Cortex of kidney (tissue), 1 donor: ENCODE measurements around the gene SSH2.

Experiments used
- DNase-seq: peaks from one replicate; lab custom pipeline; 2025; lab: John Stamatoyannopoulos, UW

Gene SSH2

DNA sequence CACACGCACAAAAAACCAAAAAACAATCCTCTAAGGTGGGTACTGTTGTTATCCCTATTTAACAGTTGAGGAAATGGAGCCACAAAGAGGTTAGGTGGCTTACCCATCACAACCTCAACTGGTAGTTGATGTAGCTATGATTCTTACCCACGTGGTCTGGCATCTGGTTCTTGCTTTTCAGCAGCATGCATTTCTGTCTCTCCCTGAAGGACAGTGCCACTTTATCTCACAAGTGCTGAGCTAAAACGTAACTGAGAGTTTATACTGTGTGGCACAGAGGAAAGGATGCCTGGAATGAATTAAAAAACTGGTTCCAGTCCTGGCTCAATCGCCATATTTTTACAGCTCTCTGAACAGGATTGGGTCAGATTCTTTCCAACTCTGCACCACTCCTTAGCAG lies 305.4 kb downstream of the SSH2 start:
- no peak for DNase-seq

DNA sequence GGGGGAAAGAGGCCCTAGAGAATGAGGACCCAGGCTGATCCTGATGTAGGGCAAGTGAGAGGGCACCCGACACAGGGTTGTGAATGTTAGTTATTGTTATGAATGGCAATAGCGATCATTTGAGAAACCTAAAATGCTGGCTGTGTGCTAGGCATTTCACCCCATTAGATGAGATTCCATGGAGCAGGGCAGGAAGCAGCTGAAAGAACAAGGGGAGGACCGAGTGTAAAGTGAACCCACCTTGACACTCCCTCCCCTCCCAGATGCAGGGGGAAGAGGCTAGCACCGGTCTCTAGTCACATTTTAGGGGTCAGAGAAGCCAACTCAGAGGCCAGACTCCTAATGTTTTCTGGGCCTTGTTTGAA lies 306.8 kb downstream of the SSH2 start:
- DNase-seq, result no peak

GRCh38 chr17:29622337-29623282 lies 307.4 kb downstream of the SSH2 start, which contains the start of gene CORO6:
Gene CORO6 (minus strand): TSS chr17:29622912. CDS start chr17:29621421, 1,491 bp downstream.
- DNase-seq, result no peak

DNA sequence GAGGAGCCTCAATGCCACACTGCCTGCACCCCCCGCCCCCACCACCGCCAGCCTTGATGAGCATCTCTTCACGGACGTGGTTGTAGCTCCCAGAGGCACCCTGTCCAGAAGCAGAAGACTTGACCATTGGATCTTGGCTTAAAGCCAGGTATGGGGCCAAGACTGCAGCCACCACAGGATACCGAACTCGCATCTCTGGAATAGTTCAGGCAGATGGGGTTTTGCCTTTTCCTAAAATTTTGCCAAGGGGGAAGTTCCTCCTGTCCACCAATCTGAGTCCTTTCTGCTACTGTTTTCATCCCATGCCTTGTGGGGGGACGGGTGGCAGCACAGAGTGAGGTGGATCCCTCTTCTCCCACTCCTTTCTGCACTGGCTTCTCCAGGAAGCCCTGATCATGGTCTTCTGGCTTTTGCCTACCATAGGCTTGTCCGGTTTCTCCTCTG lies 308.3 kb downstream of the SSH2 start:
- no peak for DNase-seq

DNA sequence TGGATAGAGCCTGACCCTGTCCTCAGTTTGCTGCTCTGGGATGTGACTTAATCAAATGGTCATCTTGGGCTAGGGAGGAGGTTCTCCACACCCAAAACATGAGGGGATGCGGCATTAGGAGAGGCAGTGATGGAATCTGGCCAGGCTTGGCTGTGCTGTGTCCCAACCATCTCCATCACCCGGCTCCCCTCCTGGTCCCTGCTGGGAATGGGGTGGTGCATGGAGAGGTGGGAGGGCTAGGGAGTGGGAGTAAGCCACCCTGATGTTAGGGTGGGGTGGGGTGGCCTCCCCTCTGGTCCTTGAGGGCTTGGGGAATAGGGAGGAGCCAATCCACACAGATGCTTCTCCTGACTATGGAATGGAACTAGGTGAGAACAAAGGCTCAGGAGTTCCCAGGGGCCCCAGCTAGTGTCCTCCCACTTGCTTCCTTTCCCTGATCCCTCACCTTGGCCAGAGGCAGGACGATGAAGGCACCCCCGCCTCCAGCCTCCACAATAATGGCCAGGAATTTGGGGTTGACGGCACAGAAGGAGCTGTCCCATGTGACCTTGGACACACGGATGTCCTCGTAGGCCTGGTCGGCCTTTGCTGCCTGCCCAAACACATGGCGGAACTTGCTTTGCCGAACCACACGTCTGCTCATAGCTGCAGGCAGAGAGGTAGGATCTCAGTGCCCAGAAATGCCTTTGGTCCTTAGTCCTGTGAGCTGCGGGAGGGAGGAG lies 309.1 kb downstream of the SSH2 start:
- DNase-seq, result no peak

GRCh38 chr17:29620271-29620670 lies 309.8 kb downstream of the SSH2 start:
- DNase-seq, result no peak

GRCh38 chr17:29619251-29619650 lies 310.8 kb downstream of the SSH2 start:
- no peak for DNase-seq

- no peak for DNase-seq
These were observed 311.6 kb downstream of the SSH2 start for GRCh38 chr17:29618272-29619065.

DNA sequence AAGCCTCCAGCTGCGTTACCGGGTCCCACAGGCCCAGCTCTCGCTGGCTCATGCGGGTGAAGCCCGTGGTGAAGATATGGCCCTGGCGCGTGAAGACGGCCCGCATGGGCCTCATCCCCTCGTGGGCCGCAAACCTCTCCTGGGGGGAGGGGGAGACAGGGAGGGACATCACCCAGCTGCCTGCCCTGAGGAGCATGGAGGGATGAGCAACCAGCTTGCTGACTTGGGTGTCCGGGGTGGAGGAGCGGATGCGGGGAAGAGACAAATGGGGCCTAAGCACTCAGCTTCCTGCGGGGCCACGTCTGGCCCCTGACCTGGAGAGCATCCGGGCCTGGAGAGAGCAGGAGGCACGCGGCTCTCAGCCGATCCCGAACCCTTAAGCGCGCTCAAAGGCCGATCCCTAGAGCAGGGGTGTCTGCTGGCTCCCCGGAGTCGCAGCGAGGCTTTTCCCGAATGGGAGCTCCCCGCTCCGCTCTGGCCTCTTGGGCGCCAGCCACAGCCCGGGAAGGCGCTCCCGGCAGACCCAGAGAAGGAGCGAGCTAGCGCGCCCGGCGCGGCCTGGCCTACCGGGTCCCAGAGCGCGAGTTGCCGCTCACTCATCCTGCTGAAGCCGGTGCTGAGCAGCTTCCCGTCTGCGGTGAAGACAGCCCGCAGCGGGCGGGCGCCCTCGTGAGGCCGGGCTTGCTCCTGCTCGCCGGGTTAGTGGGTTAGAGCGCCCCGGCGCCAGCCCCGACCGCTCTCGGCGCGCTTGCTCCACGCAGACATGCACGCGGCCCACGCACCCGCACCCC lies 312.4 kb downstream of the SSH2 start:
- no peak for DNase-seq

DNA sequence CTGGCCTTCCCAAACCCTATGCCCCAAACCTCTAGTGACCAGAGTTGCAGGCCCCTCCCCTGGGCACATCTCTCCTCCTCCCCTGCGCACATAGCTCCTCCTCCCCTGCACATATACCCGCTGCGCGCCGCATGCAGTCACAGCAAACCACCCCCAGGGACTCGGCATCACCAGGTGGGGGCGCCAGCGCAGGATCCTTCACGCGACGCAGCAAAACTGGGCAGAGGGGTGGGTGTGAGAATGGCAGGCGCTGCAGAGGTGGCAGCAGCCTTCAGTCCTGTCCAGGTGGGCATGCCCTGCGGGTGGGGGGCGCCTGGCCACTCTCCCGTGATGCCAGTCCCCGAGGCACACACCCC lies 312.9 kb downstream of the SSH2 start:
- DNase-seq, result no peak

DNA sequence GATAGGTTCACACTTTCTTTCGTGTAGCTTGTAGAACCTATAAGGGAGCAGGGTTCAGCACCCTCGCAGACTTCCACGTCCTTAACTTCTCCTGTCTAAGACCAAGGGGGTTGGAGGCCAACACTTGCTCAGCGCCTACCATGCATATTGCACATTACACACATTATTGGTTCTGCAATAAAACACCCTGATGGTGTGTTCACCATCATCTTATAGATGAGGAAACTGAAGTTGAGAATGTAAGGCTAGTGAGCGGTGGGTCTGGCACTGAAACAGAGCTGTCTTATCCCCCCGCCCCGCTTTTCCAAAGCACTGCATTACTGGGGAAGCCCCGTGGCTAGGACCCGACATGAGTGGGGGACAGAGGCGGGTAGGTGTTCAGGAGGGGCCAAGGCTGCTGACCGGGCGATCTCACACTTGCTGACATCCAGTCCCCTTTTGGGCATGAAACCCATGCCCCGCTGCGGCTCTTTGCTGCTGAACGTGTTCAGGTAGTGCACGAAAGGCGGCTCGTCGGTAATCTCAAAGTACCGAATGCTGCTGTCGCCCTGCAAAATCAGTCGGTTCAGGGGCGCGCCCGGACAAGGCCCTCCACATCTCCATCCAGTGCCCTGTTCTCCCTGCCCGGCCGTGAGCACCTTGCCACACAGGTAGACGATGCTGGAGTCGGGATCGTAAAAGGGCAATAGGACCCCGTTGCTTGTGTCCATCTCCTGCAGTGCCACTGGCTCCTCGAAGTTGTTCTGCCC lies 313.6 kb downstream of the SSH2 start:
- no peak for DNase-seq

DNA sequence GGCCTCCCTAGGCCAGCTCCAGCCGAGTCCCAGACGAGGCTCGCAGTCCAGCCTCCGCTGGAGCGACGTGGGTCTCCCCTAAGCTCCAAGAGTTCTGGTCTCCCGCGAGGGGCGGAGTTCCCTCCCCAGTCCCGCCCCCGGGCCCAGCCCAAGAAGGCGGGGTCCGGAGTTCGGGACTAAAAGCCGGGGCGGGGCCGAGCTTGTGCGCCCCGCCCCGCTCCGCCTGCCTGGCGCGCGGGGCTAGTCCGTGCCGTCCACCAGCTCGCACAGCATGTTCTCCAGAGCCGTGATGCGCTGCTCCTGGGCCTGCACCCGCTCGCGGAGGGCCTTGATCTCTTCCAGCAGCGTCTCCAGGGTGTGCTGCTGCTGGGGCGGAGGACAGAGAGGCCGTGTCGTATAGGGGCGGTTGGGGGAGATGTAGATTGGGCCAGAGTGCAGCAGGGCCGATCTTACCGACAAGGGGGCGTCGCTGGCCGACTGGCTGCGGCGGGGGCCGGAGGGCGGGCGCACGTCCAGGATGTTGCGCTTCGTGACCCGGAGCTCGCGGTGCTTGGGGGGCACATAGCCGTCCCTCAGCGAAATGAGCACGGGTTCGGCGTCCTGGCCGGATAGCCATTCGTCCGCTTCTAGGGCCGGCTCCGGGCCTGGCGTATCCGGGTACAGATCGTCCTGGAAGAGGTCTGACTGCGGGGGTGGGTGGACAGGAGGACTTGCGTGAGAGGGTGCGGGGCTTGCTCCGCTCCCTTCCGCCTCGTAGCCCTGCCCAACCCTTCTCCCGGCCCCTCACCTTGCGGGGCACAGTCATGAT lies 314.3 kb downstream of the SSH2 start:
- no peak for DNase-seq

DNA sequence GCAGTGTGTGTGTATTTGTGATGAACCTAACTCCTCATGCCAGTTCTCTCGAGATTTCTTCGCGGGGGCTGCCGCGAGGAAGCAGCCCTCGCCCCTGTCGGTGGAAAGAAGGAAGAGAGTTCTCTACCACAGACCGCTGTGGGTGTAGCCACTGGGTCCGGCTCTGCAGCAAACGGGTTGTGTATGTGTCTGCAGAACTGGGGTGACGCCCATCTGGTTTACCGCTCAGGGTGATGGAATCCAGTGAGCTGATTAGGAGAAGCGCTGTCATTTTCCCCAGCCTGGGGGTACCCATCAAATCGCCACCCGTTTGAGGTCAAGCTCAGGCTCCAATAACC lies 315.0 kb downstream of the SSH2 start:
- no peak for DNase-seq

- no peak for DNase-seq
These were observed 315.5 kb downstream of the SSH2 start for GRCh38 chr17:29614349-29615047.

GRCh38 chr17:29613856-29614255 lies 316.2 kb downstream of the SSH2 start:
- DNase-seq, result no peak

- no peak for DNase-seq
These were observed 316.6 kb downstream of the SSH2 start for GRCh38 chr17:29613352-29613837.

DNA sequence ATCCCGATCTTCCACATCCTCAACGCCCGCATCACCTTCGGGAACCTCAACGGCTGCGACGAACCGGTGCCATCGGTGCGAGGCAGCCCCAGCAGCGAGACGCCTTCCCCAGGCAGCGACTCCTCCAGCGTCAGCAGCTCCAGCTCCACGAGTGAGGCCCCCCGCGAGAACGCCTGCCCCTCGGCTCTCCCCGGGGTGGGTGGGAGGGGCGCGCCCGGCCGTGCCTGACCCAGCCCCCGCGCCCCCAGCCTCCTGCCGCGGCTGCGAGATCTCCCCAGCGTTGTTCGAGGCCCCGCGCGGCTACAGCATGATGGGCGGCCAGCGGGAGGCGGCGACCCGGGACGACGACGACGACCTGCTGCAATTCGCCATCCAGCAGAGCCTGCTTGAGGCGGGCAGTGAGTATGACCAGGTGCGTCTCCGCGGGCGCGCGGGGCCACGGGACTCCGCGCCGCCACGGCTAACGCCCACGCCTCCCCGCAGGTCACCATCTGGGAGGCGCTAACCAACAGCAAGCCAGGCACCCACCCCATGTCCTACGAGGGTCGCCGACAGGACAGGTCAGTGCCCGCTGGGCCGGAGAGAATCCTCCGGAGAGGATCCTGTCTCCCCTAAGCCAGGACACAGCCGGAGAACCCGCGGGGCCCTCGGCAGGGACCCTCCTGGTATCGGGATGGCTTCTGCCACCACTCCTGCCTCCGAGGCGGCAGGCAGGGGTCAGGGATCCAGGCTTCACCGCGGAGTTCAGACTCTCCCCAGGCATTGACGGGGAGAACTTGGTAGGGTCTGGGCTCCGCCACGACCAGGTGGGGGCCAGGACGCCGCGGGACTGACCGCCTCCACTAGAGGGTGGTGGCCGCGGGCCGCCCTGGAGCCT lies 317.4 kb downstream of the SSH2 start:
- DNase-seq, result no peak

- no peak for DNase-seq
These were observed 318.0 kb downstream of the SSH2 start for GRCh38 chr17:29612094-29612403.
